IMR-90 (cell line): ENCODE measurements around the gene NEGR1.

Source experiments
- BHLHE40 ChIP-seq: fragments of 150-350 bp; IDR thresholded peaks from 2 replicates; pipeline ENCODE4 v1.6.1; 2016; ENCODE audit warnings: mild to moderate bottlenecking, low read depth, low read length
- CEBPB ChIP-seq: IDR thresholded peaks from 2 replicates; pipeline ENCODE4 v1.6.1; 2012; ENCODE audit warnings: low read depth, low read length, improper control_type of control experiment
- CTCF ChIP-seq: conservative IDR thresholded peaks from 2 replicates; pipeline ENCODE4 v1.5.1; 2012; ENCODE audit warnings: mild to moderate bottlenecking, low read depth, low read length, improper control_type of control experiment
- POLR2A ChIP-seq: IDR thresholded peaks from 2 replicates; pipeline ENCODE4 v1.6.1; 2012; ENCODE audit warnings: mild to moderate bottlenecking, low read depth, low read length
- RAD21 ChIP-seq: IDR thresholded peaks from 2 replicates; pipeline ENCODE4 v1.6.1; 2012; ENCODE audit warnings: low read length, improper control_type of control experiment
- USF2 ChIP-seq: fragments of 150-350 bp; IDR thresholded peaks from 2 replicates; pipeline ENCODE4 v1.6.1; 2017; ENCODE audit warnings: mild to moderate bottlenecking, antibody characterized with exemption, low read length, low read depth

- TF ChIP-seq CTCF = no peak
- TF ChIP-seq RAD21 = no peak
- TF ChIP-seq USF2 = no peak
- TF ChIP-seq BHLHE40 = no peak
- TF ChIP-seq CEBPB = no peak
- TF ChIP-seq POLR2A = no peak
Measured at GRCh38 chr1:71676979-71677925, 605.1 kb downstream of the NEGR1 start.
